DOHH2 (cell line): ENCODE measurements around the gene CPAMD8.

Experiments used
- H3F3A ChIP-seq: fragments of 200-600 bp; sonication (generic), shearing (Covaris generic); 2 replicates; pipeline ENCODE4 v1.6.0; 2016; ENCODE audit warnings: antibody characterized with exemption, mild to moderate bottlenecking; ENCODE audit not compliant: control insufficient read depth, insufficient read depth
- H3K27ac ChIP-seq: fragments of 200-600 bp; sonication (generic); 2 replicates; pipeline ENCODE4 v1.5.1; 2014; ENCODE audit warnings: low read depth, mild to moderate bottlenecking, low read length, moderate library complexity
- H3K27me3 ChIP-seq: fragments of 200-600 bp; sonication (generic); 2 replicates; pipeline ENCODE4 v1.6.1; 2014; ENCODE audit warnings: mild to moderate bottlenecking, low read length, mixed read lengths; ENCODE audit not compliant: control insufficient read depth
- H3K36me3 ChIP-seq: fragments of 200-600 bp; sonication (generic); 2 replicates; pipeline ENCODE4 v1.6.1; 2014; ENCODE audit warnings: mild to moderate bottlenecking, low read length, moderate library complexity, mixed read lengths; ENCODE audit not compliant: control insufficient read depth
- H3K4me1 ChIP-seq: fragments of 200-600 bp; sonication (generic); 2 replicates; pipeline ENCODE4 v1.6.1; 2014; ENCODE audit warnings: mild to moderate bottlenecking, low read length, mixed read lengths; ENCODE audit not compliant: control insufficient read depth
- H3K4me2 ChIP-seq: fragments of 200-600 bp; sonication (generic); 2 replicates; pipeline ENCODE4 v1.6.0; 2014; ENCODE audit warnings: mild to moderate bottlenecking, low read length, moderate library complexity
- H3K4me3 ChIP-seq: fragments of 200-600 bp; sonication (generic); 2 replicates; pipeline ENCODE4 v1.5.1; 2014; ENCODE audit warnings: mild to moderate bottlenecking, low read length, mixed read lengths
- H3K79me2 ChIP-seq: fragments of 200-600 bp; sonication (generic); 2 replicates; pipeline ENCODE4 v1.6.1; 2014; ENCODE audit warnings: mild to moderate bottlenecking, low read length, mixed read lengths; ENCODE audit not compliant: control insufficient read depth
- H3K9me2 ChIP-seq: fragments of 200-600 bp; sonication (generic); replicated peaks from 2 replicates; pipeline ENCODE4 v1.6.1; 2014; ENCODE audit warnings: mild to moderate bottlenecking, low read length, mixed read lengths; ENCODE audit not compliant: control insufficient read depth
- H3K9me3 ChIP-seq: fragments of 200-600 bp; sonication (generic); 2 replicates; pipeline ENCODE4 v1.6.1; 2014; ENCODE audit warnings: antibody characterized with exemption, low read length, mixed read lengths; ENCODE audit not compliant: control insufficient read depth, insufficient read depth
- H4K20me1 ChIP-seq: fragments of 200-600 bp; sonication (generic); 2 replicates; pipeline ENCODE4 v1.6.0; 2014; ENCODE audit warnings: low read depth, mild to moderate bottlenecking, antibody characterized with exemption, low read length, moderate library complexity; ENCODE audit not compliant: control insufficient read depth, insufficient read depth
- EZH2phosphoT487 ChIP-seq: fragments of 200-600 bp; sonication (generic); IDR thresholded peaks from 2 replicates; pipeline ENCODE4 v1.6.1; 2017; ENCODE audit warnings: borderline replicate concordance, mild to moderate bottlenecking, antibody characterized with exemption, low read length, moderate library complexity, mixed read lengths
- TF ChIP-seq, protein P1 (sequence below): fragments of 200-600 bp; sonication (generic); IDR thresholded peaks from one replicate; pipeline ENCODE4 v1.5.1; 2014; ENCODE audit warnings: antibody characterized with exemption, mild to moderate bottlenecking, low read depth, low read length; ENCODE audit not compliant: poor library complexity, severe bottlenecking

Gene CPAMD8

DNA sequence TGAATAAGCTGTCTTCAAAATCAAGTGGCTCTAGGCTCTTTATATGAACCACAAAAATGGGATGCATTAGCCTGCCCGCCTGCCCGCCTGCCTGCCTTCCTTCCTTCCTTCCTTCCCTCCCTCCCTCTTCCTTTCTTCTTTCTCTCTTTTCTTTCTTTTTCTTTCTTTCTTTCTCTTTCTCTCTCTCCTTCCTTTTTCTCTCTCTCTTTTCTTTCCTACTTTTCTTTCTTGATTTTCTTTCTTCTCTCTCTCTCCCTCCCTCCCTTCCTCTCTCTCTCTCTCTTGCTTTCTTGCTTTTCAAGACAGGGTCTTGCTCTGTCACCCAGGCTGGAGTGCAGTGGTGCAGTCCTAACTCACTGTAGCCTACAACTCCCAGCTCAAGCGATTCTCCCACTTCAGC lies 110.9 kb downstream of the CPAMD8 start:
- TF ChIP-seq, protein P1, sequence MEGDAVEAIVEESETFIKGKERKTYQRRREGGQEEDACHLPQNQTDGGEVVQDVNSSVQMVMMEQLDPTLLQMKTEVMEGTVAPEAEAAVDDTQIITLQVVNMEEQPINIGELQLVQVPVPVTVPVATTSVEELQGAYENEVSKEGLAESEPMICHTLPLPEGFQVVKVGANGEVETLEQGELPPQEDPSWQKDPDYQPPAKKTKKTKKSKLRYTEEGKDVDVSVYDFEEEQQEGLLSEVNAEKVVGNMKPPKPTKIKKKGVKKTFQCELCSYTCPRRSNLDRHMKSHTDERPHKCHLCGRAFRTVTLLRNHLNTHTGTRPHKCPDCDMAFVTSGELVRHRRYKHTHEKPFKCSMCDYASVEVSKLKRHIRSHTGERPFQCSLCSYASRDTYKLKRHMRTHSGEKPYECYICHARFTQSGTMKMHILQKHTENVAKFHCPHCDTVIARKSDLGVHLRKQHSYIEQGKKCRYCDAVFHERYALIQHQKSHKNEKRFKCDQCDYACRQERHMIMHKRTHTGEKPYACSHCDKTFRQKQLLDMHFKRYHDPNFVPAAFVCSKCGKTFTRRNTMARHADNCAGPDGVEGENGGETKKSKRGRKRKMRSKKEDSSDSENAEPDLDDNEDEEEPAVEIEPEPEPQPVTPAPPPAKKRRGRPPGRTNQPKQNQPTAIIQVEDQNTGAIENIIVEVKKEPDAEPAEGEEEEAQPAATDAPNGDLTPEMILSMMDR: no peak
- no peak for TF ChIP-seq EZH2phosphoT487
- Histone ChIP-seq H3K4me2 (no peak overlapping the region), H4K20me1 (no peaks in the 10 kb centered on the region), H3K4me1 (no peaks in the 10 kb centered on the region), H3K36me3 (no peaks in the 10 kb centered on the region), H3K79me2 (no peaks in the 10 kb centered on the region), H3K27me3 (peaks cover 11% of the 10 kb centered on the region), H3F3A (no peaks in the 10 kb centered on the region), H3K9me3 (peaks cover 21% of the 10 kb centered on the region), H3K9me2 (no peaks in the 10 kb centered on the region), H3K4me3 (no peak overlapping the region), H3K27ac (no peak overlapping the region)

DNA sequence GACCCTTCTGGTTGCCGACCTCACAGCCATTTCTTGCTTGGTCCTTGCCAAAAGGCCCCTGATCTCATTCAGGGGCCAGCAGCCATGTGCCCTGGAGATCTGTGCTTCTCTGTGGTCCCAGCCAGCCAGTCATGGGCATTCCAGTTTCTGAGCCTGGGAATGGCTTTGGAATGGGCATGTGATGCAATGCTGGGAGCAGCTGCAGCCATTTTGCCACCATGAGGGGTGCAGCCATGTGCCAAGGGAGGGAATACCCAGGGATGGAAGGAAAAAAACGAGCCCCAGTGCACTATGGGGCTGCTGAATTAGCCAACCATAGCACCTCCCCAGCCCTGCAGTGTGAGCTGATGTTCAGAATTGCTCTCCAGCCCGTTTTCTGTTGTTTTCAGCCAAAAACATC lies 111.5 kb downstream of the CPAMD8 start:
- peaks cover 11% of the 10 kb centered on the region for H3K27me3 ChIP-seq
- no peak overlapping the region for H3K4me2 ChIP-seq
- H3F3A ChIP-seq: no peaks in the 10 kb centered on the region
- H3K4me1 ChIP-seq: no peaks in the 10 kb centered on the region
- H3K4me3 ChIP-seq: no peak overlapping the region
- no peaks in the 10 kb centered on the region for H3K9me2 ChIP-seq
- no peaks in the 10 kb centered on the region for H3K79me2 ChIP-seq
- H3K36me3 ChIP-seq: no peaks in the 10 kb centered on the region
- peaks cover 21% of the 10 kb centered on the region for H3K9me3 ChIP-seq
- no peak overlapping the region for H3K27ac ChIP-seq
- TF ChIP-seq, protein P1: no peak
- TF ChIP-seq EZH2phosphoT487: no peak
- H4K20me1 ChIP-seq: no peaks in the 10 kb centered on the region

DNA sequence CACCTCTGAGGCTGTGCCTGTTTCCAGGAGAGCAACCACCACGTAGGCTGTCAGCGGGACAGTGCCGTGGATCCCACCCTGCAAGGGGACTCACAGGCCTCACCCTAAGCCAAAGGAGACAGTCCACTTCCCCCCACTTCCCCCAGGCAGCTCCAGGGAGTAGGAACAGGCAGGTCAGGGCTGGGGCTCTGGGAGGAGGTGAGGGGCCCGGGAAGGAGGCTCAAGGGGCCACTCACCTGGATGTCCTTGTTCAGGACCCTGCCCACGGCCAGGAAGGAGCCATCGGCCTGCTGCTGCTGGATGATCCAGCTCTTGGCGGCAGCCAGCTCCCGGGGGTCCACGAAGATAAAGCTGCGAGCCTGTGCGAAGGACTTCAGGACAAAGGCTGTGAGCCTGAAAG lies 112.2 kb downstream of the CPAMD8 start:
- Histone ChIP-seq H3K27ac (no peak overlapping the region), H3F3A (no peaks in the 10 kb centered on the region), H3K4me2 (no peak overlapping the region), H3K27me3 (peaks cover 11% of the 10 kb centered on the region), H4K20me1 (no peaks in the 10 kb centered on the region), H3K79me2 (no peaks in the 10 kb centered on the region), H3K9me3 (peaks cover 17% of the 10 kb centered on the region), H3K9me2 (no peaks in the 10 kb centered on the region), H3K4me1 (no peaks in the 10 kb centered on the region), H3K36me3 (no peaks in the 10 kb centered on the region), H3K4me3 (no peak overlapping the region)
- no peak for TF ChIP-seq EZH2phosphoT487
- TF ChIP-seq, protein P1: no peak

DNA sequence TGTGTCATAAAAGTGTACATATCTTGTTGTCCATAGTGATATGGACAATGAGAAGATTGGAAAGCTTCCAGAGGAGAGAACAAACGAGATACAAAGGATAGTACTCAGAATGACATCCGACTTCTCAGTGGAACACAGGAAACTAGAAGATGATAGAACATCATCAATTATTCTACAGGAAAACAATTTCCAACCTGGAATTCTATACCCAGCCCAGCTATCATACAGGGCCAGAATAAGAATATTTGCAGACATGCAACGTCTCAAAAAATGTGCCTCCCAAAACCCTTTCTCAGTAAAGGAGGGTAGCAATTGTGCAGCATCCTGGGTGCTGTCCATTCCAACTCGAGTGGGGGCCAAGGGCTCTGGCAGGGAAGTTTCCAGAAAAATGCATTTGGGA lies 113.8 kb downstream of the CPAMD8 start:
- Histone ChIP-seq H3K79me2 (no peaks in the 10 kb centered on the region), H3K9me3 (peaks cover 17% of the 10 kb centered on the region), H3K4me3 (no peak overlapping the region), H3K4me1 (no peaks in the 10 kb centered on the region), H3F3A (no peaks in the 10 kb centered on the region), H3K36me3 (no peaks in the 10 kb centered on the region), H3K4me2 (no peak overlapping the region), H3K9me2 (no peaks in the 10 kb centered on the region), H4K20me1 (no peaks in the 10 kb centered on the region), H3K27me3 (peaks cover 14% of the 10 kb centered on the region), H3K27ac (no peak overlapping the region)
- TF ChIP-seq, protein P1: no peak
- TF ChIP-seq EZH2phosphoT487: no peak
